Midbrain (tissue), 1 donor: ENCODE data around the gene NOL4L.

Source experiments
- DNase-seq: peaks from one replicate; lab custom pipeline; 2025; lab: John Stamatoyannopoulos, UW

The NOL4L gene

GRCh38 chr20:32457479-32457986 is 127.6 kb downstream of the NOL4L start:
- DNase-seq: peak; percentile 88

GRCh38 chr20:32456869-32457478 is 128.2 kb downstream of the NOL4L start:
- peak; percentile 54 for DNase-seq

- DNase-seq: no peak
Measured at GRCh38 chr20:32455901-32456701, 129.0 kb downstream of the NOL4L start.

GRCh38 chr20:32455171-32455900 is 129.8 kb downstream of the NOL4L start:
- no peak for DNase-seq

- DNase-seq: no peak
Measured at GRCh38 chr20:32454164-32455145, 130.7 kb downstream of the NOL4L start.

GRCh38 chr20:32453467-32454163 is 131.5 kb downstream of the NOL4L start:
- DNase-seq: no peak

- no peak for DNase-seq
Measured at GRCh38 chr20:32452776-32453466, 132.2 kb downstream of the NOL4L start.

GRCh38 chr20:32451682-32452461 is 133.3 kb downstream of the NOL4L start:
- DNase-seq: no peak

- no peak for DNase-seq
Measured at GRCh38 chr20:32451340-32451681, 133.8 kb downstream of the NOL4L start.

- no peak for DNase-seq
Measured at GRCh38 chr20:32450484-32451061, 134.6 kb downstream of the NOL4L start.

GRCh38 chr20:32449890-32450401 is 135.2 kb downstream of the NOL4L start:
- DNase-seq: no peak

- DNase-seq: no peak
Measured at GRCh38 chr20:32449057-32449889, 135.9 kb downstream of the NOL4L start.

GRCh38 chr20:32448306-32449056 is 136.7 kb downstream of the NOL4L start:
- DNase-seq: peak; percentile 26

- DNase-seq: no peak
Measured at GRCh38 chr20:32447136-32448027, 137.8 kb downstream of the NOL4L start.

- no peak for DNase-seq
Measured at GRCh38 chr20:32446301-32447100, 138.6 kb downstream of the NOL4L start.
